Brain pericyte (primary cell): ENCODE results near the gene EPPIN.

Experiments
- DNase-seq: peaks from one replicate; pipeline ENCODE4 v3.0.0-alpha.2; 2012; ENCODE audit warnings: low read depth, low spot score

The EPPIN gene

DNA sequence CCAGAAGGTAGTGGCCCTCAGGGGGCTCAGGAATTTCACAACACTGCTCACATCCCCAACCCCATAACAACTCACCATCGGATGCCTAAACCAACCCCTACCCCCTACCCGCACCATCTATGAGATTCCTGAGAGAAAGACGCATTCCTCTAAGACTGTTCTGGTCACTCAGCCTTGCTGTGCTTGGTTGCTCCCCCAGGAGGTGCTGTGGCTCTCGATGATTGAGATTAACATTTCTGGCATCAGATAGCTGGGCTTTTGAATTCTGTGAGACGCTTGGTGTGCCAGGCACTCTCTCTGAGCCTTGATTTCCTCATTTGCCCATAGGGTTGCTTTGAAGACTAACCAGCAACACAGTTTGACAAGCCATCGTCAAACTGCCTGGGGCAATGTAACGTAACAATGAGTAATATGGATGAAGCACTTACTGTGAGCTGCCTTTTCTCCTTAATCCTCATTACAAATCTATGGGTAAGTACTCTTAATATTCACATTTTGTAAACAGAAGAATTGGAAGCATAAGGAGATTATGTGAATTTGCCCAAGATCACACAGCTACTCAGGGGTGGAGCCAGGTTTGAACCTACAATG lies 8.9 kb downstream of the EPPIN start:
- no peak for DNase-seq

DNA sequence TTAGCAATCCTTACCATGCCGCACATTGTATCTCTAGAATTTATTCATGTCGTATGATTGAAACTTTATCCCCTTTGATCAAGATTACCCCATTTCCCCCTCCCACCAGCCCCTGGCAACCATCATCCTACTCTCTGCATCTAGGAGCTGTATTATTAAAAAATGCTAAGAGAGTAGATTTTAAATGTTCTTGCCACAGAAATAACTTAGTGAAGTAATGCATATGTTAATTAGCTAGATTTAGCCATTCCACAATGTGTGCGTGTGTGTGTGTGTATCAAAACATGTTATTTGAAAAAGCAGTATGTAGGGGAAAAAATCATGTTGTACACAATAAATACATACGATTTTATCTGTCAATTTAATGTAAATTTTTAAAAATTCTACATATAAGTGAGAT lies 19.9 kb downstream of the EPPIN start:
- DNase-seq = no peak

DNA sequence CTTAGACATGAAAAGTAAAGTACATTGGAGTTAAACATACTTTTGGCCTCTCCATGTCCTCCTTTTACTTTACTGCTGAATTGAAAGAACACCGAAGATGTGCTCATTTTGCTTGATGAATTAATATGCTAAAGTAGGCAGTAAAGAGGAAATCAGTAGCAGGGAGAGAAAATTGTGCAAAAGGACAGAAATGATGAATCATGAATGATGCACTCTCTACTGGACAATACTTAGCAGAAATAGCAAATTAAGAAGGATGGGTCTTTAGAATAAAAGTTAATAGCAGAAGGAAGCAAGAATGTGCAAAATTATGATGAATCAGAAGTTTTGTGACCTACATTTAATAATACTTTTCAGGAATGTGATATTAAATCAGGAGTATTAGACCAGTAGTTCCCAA lies 23.4 kb downstream of the EPPIN start:
- DNase-seq = no peak

DNA sequence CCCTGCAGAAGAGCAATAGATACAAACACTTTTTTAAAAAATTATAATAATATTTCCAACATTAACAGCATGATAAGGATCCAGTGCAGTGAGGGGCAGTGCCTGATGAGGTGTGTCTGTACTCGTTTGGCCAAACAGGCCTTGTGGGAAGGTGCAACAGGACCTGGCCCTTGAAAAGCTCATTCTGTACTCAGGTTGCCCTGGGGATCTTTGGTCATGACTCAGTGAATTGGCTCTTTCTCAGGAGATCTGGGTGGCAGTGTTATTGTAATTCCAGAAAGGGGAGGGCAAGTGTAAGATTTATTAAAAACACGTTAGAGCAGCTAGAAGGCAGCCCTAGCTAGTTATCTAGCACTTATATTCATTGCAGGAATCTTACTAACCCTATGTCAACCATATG lies 28.9 kb downstream of the EPPIN start:
- no peak for DNase-seq

DNA sequence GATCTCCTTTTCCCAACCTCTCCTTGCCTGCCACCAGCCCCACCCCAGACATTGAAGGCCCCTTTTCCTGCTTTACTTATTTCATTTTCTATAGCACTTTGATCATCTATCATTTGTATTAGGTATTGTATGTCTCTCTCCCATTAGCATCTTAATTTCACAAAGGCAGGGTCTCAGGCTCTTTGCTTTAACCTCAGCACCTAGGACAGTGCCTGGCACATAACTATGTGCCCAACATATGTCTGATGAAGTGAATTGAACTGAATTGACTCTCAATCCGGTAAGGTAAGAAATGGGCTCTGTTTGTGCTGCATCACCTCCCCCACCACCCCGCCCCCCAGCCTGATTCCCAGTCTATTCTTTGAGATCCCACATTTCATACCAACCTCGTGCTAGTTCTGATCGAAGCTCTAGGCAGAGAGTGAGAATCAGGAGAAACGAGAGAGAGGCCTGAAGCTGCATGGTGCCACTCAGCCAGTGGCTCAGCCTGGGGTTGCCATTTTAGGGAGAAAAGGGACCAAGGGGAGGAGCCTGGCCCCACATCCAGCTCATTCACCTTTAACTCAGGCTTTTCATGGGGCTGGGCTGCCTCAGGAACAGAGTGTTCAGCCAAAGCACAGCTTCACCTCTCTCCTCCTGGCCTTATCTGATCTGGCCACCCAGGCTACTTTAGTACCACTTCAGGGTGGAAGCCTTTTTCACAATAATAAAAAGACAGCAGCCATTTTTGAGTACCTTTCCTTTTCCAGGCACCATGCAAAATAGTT lies 31.9 kb downstream of the EPPIN start, which contains the start of gene SPINT3:
Gene SPINT3, minus strand, starts transcription at position 476 of the 767 bp plus-strand sequence. Its CDS starts 14 bp downstream, at position 462.
- DNase-seq = no peak

DNA sequence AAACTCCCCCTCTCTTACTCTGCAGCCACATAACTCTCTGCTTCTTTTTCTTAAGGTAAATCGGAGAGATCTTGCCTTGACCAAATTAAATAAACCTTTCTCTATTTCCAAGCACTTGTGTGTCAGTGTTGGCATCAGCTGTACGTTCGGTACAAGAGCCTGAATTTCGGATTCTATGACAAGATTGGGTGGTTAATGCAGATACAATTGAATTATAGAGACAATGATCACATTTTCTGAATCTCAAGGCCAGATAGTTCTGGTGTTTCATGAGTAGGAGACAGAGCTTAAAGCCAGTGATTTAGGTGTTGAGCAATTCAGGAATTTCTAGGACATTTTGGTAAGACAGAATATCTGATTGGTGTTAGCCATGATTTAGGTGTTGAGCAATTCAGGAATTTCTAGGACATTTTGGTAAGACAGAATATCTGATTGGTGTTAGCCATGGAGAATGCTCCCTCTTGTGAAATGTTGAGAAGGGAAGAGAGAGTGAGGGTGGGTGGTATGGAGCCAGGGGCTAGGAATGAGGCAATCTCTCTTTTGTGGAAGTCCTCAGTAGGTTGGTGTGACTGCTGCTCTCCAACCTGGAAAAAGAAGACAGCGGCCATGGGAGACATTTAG lies 36.8 kb downstream of the EPPIN start:
- no peak for DNase-seq

DNA sequence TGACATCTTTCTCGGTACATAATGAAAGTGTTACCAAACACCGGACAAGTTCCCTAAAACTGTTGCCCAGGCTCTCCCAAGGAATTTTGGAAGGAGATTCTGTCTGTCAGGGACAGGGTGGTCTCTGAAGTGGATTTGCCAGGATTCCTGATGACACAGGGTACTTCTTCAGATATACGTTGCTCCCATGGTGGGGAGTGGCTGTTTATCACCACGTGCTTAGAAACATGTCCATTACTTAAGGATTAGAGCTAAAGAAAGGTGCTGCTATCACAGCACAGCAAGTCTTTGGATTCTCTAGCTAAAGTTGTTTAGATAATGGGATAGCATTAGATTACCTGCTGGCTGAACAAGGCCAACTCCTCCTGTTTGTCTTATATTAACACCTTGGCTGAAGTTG lies 38.1 kb downstream of the EPPIN start:
- no peak for DNase-seq

DNA sequence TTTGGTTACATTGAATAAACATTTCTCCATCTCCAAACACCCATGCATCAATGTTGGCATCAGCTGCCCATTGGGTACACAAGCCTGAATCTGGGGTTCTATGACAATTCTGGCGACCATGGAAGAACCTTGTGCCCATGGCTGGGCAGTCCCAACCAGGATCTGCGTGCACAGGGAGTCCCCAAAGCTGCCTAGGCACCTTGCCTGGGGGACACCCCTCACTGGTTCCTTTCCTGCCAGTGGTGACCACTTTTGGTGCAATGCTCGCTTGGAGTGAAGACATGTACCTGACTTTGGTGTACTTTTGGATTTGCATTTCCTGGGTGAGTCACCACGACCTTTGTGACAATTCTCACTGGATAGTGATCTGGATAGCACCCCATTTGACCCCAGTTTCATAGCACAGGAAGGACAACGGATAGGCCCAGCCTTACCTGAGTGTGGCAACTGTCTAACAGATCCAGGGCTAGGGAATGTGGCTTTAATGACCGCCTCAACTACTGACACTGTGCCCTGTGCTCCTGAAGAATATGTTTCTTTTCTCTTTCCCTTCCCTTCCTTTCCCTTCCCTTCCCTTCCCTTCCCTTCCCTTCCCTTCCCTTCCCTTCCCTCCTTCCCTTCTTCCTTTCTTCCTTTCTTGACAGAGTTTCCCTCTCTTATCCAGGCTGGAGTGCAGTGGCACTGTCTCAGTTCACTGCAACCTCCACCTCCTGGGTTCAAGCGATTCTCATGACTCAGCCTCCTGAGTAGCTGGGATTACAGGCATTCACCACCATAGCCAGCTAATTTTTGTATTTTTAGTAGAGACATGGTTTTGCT lies 38.9 kb downstream of the EPPIN start:
- DNase-seq = no peak

DNA sequence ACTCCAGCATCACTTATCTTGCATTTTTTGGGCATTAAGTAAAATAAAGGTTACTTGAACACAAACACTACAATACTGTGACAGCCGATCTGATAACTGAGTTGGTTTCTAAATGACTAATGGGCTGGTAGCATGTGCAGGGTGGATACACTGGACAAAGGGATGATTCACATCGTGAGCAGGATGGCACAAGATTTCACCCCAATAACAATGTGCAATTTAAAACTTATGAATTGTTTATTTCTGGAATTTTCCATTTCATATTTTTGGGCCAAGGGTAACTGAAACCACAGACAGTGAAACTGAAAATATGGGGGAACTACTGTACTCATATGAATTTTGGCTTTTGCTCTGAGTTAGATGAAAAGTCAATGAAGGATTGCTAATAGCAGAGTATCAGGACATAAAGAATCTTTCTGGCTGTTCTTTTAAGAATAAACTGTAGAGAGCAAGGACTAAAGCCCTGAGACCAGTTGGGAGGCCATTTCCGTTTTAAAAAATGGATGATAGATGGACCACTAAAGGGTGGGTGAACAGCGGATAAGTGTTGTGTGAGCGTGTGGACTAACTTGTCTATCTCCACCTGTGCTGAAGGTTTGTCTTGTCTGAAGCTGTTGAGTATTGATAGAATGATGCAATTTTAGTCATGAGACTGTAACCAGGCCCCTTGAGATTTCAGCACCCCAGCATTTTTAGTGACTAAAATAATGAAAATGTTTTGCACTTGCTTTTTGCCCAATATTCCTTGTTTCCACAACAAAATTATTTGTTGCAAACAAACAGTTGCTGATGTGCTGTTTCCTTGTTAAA lies 40.0 kb downstream of the EPPIN start:
- no peak for DNase-seq

DNA sequence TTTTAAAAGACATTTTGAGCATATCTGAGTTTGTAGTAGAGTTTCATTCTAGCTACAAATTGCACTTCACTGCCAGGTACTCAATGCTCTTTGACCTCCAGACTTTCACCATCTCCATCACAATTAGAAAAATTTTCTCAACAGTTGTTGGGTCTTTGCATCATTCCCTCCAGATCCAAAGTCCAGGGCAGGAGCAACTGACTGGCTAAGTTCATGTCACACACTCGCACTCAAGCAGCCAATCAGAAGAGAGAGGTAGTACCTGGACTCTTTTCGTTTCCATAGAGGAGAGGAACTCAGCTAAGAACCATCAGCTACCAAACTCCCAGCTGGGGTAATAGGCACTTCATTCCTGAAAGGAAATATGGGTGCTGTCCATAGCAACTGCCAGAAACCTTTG lies 40.8 kb downstream of the EPPIN start:
- DNase-seq = no peak

DNA sequence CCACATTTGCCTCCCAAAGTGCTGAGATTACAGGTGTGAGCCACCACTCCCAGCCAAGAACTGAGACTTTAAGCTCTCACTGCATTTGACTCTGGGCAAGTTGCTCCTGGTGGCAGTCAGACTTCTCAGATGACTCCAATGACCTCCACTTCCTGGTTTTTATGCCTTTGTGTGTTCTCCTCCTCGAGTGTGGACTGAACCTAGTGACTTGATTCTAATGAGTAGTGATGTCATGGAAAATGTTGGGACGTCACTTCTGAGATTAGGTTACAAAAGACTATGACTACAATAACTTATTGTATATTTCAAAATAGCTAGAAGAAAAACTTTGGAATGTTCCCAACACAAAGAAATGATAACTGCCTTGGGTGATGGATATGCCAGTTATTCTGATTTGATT lies 43.8 kb downstream of the EPPIN start:
- DNase-seq = no peak

DNA sequence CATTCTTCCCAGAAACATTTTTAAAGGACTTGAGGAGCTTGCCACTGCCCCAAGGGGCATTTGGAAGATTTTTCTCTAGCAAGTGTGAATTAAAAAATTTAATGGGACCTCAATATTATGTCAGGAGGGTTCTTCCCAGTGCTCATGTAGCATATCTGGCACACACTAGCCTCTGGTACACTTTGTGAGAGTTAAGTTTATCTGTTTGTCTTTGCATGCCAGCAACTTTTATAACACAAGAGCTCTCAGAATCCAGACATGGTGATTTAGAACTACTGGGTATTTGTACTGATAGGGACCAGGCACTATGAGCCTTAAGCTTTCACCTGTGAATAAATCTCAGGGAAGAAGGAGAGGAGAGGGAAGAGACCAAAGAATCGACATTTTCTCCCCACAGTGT lies 44.6 kb downstream of the EPPIN start:
- no peak for DNase-seq

DNA sequence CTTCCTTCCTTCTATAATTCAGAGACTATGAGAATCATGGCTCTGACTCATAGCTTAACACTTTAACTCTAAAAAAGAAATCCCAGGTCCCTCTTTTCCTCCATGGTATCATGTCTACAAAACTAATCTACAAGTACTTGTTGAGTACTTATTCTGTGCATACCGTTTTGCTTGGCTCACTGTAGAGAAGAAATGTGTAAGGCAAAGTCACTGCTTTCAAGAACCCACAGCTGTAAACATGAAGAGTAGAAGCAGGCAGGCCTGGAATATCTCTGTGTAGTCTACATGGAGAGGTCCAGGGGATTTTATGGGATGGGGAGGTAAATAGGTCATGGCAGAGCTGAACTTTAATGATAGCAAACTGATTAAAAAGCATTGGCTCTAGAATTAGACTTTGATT lies 45.6 kb downstream of the EPPIN start:
- DNase-seq = no peak

DNA sequence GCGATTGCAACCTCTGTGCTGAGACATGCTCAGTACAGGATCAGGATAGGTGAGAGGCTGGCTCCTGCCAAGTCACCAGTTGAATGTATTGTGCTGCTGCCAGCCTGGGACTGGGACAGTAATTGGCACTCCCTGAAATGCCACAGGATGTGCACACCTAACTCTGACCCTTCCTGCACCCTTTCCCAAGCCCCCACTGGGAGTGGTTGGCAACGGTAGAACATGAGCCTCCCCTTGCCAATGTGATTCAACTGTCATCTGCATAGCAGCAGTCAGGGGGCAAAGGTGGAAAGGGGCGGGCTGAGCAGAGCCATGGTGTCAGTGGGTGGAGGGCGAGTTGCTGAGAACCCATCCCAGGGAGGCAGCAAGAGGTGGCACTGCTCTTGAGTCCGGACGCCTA lies 47.2 kb downstream of the EPPIN start:
- DNase-seq = no peak

DNA sequence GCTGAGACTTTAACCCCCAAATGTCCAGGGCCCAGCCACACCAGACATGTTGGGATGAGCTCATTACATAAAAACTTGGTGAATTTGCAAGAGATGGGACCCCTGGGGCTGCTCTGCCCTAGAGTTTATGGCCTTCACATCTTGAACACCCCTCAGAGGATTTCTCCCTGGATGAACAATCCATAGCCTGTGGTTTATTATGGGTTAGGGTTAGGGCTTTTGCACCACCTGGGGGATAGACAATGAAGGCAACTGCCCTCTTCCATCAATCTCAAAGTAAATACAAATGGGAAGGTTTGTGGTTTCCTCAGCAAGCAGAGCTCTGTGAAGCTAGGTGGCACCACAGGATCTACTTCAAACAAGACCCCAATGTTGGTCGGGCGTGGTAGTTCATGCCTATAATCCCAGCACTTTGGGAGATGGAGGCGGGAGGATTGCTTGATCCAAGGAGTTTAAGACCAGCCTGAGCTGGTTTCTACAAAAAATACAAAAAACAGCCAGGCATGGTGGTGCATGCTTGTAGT lies 49.2 kb downstream of the EPPIN start:
- DNase-seq = no peak

DNA sequence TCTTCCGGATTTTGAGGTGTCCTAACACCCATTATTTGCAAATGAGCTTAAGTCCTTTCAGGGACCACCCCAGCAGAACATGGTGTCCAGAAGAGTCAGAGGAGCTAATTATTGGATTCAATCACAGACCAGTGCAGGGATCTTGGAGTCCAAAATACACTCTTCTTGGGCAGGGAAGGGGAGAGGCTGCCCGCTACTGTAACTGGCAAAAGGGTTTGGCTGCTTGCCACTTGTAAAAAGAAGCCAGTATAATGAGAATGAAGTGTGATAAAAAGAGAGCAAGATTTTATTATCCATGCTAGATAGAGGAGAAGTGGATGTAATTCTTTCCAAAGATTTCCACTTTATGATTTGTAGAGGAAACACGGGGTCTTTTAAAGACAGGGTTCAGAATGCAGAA lies 51.0 kb downstream of the EPPIN start:
- no peak for DNase-seq

DNA sequence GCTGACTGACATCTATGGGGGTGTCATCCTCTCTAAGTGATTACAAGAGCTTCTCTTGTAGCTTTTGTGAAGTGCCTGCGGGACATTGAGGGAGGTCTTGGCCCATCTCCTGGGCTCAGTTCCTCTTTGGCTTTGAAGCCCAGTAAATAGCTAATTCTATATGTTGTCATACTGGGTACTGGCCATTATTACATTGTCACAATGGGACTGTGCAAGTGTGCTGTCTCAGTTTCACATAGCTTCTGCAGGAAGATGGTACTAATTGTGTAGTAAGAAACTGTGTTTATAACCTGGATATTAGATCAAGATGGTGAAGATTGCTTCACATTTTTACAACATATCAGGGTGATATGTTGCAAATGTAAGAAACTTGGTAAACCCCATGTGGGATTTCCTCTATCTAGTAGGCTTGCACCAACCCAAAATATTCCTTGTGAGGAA lies 51.7 kb downstream of the EPPIN start:
- DNase-seq = no peak
